GM21423 (cell line): ENCODE data around the gene YEATS4.
A peak's percentile ranks its signal among the peaks of the same experiment; 100 is the strongest.
"Not testable (repeated sequence)": the region's sequence is repeated elsewhere in the genome, so short reads cannot be mapped to it uniquely, and the experiment has no call there.

ENCODE experiments used
- ATAC-seq: cut with Tn5 transposase; IDR thresholded peaks from one replicate; pipeline ENCODE4 v1.9.1; 2021; ENCODE audit warnings: mild to moderate bottlenecking, moderate library complexity; ENCODE audit not compliant: unreplicated experiment

YEATS4 gene

GRCh38 chr12:69359531-69360347 lies at the start of gene YEATS4:
YEATS4 (plus strand) TSS chr12:69359743; CDS start chr12:69359973, 230 bp downstream.
- ATAC-seq, result peak; percentile 80

DNA sequence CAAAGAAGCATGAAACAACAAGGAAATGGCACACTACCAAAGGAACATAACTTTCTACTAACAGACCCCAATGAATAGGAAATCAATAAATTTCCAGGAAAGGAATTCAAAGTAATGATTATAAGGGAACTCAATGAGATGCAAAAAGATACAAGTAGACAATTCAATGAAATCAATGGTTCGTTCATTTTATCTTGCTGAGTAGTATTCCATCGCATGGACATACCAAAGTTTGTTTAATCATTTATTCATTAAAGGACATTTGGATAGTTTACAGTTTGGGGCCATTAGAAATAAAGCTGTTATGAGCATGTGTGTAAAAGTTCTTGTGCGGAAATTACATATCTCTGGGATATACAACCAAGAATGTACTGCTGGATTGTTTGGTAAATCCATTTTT lies 46.3 kb upstream of the YEATS4 start:
- no peak for ATAC-seq

DNA sequence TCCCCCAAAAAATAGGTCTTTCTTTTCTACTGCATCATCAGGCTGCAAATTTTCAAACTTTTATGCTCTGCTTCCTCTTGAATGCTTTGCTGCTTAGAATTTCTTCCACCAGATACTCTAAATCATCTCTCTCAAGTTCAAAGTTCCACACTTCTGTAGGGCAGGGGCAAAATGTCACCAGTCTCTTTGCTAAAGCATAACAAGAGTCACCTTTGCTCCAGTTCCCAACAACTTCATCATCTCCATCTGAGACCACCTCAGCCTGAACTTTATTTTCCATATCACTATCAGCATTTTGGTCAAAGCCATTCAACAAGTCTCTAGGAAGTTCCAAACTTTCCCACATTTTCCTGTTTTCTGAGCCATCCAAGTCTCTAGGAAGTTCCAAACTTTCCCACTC lies 42.8 kb upstream of the YEATS4 start:
- ATAC-seq, result not testable (repeated sequence)

DNA sequence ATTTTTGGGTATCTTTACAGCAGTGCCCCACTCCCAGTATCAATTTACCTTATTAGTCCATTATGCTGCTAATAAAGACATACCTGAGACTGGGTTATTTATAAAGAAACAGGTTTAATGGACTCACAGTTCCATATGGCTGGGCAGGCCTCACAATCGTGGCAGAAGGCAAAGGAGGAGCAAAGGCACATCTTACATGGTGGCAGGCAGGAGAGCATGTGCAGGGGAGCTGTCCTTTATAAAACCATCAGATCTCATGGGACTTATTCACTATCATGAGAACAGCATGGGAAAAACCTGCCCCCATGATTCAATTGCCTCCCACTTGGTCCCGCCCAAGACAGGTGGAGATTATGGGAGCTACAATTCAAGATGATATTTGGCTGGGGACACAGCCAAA lies 42.3 kb upstream of the YEATS4 start:
- ATAC-seq, result not testable (repeated sequence)

DNA sequence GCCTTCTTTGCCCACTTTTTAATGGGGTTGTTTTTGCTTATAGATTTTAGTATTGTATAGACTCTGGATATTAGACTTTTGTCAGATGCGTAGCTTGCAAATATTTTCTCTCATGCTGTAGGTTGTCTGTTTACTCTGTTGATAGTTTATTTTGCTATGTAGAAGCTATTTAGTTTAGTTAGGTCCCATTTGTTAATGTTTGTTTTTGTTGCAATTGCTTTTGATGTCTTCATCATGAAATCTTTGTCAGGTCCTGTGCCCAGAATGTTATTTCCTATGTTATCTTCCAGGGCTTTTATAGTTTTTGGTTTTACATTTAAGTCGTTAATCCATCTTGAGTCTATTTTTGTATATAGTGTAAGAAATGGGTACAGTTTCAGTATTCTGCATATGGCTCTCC lies 41.3 kb upstream of the YEATS4 start:
- no peak for ATAC-seq

DNA sequence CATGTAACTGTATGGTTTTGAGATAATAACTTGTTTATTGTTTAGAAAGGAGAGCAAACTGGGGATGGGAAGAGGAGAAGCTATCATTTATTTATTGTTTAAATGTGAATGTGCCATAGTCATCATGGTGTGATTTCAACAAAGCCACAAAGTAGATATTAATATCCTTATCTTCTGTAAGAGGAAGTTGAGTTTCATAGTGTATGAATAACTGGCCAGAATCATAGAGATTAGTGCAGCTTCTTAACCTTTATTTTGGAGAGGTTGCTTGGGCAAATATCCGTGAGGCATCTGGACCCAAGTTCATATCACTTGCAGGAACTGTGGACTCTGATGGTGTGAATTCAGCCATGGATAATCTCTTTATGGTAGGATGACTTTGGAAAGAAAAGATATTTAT lies 38.2 kb upstream of the YEATS4 start:
- ATAC-seq, result no peak

DNA sequence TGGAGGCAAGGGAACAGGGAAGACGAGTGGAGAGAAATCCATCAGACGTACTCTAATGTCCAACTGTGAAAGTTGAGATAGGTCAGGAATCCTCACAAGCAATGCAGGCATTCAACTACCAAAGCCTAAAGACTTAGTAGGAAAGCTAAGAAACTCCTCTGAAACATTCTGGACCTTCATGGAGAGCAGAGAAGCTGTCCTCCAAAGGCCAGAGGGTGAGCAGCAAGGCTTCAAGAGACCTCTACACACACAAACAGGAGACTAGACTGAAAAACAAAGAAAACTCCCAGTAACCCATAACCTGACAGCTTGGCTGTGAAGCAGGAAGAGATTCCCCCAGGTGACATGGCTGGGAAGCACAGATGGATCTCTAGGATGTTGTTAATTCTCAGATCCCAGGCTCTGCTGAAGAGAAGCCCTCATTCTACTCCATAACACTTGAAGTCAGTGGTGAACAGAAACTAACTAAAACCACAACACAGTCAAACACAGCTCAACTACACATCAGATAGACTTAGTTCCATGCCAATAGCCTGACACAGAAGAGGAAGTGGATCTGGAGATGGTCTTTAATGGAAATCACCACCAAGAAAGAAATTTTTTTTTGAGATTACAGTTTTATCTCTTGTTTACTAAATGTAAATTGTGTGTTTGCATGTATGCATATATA lies 34.6 kb upstream of the YEATS4 start:
- ATAC-seq, result peak; percentile 98

DNA sequence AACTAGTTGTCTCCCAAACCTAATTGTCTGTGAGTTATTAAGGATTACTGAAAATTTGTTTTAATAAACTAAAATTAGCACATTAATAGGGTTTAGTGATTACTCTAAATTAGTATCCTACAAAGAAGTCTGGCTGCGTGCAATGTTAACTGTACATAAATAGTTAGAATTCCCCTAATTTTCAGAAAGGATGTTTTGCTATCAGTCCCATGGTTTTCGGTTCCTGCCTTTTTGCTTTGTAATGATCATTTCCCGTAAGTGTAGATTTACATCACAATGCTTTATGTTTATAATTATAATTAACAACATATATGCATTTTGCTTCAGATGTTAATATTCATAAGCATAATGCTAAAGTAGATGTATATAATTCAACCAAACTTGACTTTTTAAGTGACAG lies 31.1 kb upstream of the YEATS4 start:
- ATAC-seq, result no peak

- no peak for ATAC-seq
Observed at GRCh38 chr12:69329669-69330428, 29.7 kb upstream of the YEATS4 start.

DNA sequence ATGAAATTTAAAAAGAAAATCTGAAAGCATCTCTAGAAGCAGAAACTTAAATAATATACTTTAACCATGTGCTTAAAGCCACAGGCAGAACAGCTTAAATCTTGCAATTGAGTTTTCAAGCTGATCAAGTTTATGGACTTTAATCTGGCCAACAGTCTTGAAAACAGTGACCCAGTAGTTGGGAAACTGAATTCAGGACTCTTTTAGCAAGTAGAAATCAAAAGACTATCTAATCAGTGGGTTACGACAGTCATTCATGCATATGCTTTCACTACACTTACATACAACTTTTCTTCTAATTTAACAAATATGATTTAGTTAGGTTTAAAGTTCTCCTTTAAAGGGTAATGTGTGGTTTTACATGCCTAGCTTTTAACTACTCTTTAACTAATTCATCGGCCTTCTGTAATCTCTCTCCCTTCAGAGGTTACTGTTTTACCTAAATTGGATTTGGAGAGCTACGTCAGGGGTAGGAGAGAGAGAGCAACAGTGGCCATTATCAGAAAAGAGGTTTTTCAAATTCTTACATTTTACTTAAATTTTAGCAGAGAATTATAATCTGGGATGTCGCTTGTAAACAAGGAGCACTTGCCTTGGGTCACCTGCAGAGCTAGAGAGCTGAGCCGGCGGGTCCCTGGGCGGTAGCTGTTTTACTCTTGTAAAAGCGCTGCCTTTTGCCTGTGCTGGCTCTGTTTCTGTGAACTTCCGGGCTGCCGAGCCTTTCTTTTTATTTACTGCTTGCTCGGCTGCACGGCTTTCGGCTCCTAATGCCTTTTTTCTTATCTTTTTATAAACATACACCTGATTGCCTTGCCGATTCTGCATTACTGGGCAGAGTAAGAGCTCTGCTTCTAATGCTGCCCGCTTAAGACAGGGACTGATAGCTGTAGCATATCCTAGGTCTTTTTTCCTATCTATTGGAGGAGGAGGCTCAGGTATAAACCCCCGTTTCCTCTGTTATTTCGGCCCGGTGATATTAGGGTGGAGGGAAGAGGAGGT lies 28.8 kb upstream of the YEATS4 start:
- ATAC-seq, result peak; percentile 85

- ATAC-seq, result no peak
Observed at GRCh38 chr12:69331519-69331908, 28.0 kb upstream of the YEATS4 start.

DNA sequence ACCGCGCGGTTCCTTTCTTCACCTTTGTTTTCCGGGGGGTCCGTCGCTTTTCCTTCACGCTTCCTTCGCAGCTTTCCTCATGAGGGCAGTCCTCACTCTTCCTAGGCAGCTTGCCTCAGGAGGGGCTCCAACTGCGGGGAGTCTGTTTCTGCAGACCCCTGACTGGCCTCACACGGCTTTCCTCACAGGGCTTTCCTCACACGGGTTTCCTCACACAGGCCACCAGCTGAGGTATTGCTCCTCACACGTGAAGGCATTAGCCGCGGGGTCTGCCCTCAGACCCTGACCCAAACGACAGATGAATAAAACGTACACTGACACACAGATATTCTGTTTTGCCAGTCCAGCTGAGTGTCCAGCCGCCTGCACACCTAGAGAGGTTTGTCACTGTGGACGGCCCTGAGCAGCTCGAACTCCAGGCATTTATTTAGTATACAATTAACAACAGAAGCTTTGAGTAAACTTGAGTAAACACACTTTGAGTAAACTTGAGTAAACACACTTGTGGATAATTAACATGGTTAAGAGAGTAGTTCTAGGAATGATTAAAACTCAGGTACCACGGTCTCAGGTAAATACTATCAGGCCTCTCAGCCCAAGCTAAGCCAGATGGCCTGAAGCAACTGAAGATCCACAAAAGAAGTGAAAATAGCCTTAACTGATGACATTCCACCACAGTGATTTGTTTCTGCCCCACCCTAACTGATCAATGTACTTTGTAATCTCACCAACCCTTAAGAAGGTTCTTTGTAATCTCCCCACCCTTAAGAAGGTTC lies 27.4 kb upstream of the YEATS4 start:
- no peak for ATAC-seq

DNA sequence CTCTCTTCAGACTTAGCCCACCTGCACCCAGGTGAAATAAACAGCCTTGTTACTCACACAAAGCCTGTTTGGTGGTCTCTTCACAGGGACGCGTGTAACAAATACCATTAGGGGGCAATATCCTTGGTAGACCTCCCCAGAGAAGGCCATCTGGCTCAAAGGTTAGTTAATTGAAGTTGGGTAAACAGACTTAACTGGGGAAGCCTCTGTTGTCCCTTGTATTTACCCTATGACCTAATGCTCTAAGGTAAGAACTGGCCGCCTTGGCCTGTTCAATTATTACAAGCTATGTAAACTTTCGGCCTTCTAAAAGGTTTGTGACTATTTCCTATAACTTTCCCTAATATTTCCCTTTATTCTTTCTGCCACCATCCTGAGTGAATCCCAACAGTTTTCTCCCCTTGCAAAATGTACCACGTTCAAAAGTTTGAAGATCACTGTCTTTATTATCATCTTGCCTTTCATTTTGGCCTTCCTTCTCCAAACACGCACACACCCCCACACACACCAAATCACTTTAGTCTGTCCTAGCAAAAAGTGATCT lies 26.7 kb upstream of the YEATS4 start:
- ATAC-seq, result no peak

- ATAC-seq, result no peak
Observed at GRCh38 chr12:69334158-69334557, 25.4 kb upstream of the YEATS4 start.

- ATAC-seq, result no peak
Observed at GRCh38 chr12:69337311-69338090, 22.0 kb upstream of the YEATS4 start.

- no peak for ATAC-seq
Observed at GRCh38 chr12:69338120-69338859, 21.3 kb upstream of the YEATS4 start.

DNA sequence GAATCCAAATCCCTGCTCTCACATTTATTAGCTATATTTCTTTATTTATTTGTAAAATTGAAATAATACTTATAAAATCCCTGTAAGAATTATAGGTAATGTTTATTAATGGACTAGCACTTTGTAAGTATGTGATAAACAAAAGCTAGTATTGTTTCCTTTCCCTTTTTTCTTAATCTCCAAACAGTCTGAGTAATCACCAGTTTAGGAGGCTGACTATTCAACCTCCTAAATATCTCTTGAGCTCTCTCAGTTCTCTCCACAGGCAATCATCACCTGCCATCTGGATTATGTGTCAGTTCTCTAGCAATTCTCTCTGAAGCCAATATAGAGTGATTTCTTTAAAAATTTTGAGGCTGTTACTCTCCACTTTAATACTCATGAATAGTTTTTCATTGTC lies 20.6 kb upstream of the YEATS4 start:
- ATAC-seq, result no peak

- ATAC-seq, result no peak
Observed at GRCh38 chr12:69339999-69340398, 19.5 kb upstream of the YEATS4 start.
